NT2/D1 (cell line): ENCODE results near the gene ZNF710.

ENCODE experiments used
- SUZ12 ChIP-seq: IDR thresholded peaks from 2 replicates; pipeline ENCODE4 v1.6.1; 2011; ENCODE audit not compliant: insufficient read length, insufficient read depth; ENCODE audit errors: extremely low read depth
- YY1 ChIP-seq: IDR thresholded peaks from 2 replicates; pipeline ENCODE4 v1.6.1; 2011; ENCODE audit not compliant: insufficient read length, insufficient read depth
- ZNF274 ChIP-seq: IDR thresholded peaks from 2 replicates; pipeline ENCODE4 v1.6.1; 2011; ENCODE audit warnings: mild to moderate bottlenecking, low read depth, low read length

DNA sequence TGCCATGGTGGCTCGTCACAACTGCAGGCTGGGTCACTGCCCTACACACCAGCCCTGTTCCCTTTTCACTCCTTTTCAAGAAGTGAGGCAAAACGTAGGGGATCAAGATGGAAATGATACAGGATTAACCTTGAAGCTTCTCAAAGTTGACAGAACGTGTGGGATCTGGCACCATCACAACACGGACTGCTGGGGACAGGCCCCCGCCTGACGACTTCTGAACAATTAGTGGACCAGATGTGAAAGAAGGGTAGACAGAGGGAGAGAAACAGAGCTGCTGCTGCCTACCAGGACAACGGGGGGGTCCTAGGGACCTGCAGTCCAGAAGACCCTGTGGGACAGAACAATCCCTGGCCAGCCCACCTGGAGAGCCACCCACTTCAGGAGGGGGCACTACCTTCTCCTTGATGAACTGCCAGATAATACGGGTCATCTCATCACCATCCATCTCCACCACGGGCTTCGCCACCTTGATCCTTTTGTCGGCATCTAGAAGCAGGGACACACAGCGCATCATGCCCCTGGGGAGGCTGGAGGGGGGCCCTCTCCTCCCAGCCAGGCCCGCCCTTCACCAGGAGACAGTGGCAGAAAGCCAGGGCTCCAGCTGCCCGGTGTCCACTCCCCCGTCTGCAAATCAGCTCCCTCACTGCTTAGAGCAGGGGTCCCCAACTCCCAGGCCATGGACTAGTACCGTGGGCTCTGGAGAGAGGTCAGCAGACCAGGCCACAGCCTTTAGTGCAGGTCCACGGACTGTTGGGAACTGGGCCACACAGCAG is 90.2 kb downstream of the ZNF710 start:
- TF ChIP-seq YY1 (no peak), ZNF274 (no peak), SUZ12 (no peak)
